GM21576 (cell line): Measurements from ENCODE around the gene SLC2A10.

ENCODE experiments used
- ATAC-seq: cut with Tn5 transposase; IDR thresholded peaks from one replicate; pipeline ENCODE4 v1.9.1; 2021; ENCODE audit warnings: mild to moderate bottlenecking, moderate library complexity; ENCODE audit not compliant: unreplicated experiment

Gene SLC2A10

GRCh38 chr20:46761566-46761965 lies 52.1 kb downstream of the SLC2A10 start:
- no peak for ATAC-seq

- no peak for ATAC-seq
These were observed 54.6 kb downstream of the SLC2A10 start for GRCh38 chr20:46764068-46764467.

- ATAC-seq = no peak
These were observed 56.2 kb downstream of the SLC2A10 start for GRCh38 chr20:46765506-46766120.

GRCh38 chr20:46767127-46767761 lies 57.8 kb downstream of the SLC2A10 start:
- ATAC-seq = no peak

- ATAC-seq = no peak
These were observed 61.1 kb downstream of the SLC2A10 start for GRCh38 chr20:46770330-46771194.

- no peak for ATAC-seq
These were observed 61.7 kb downstream of the SLC2A10 start for GRCh38 chr20:46771195-46771588.

- ATAC-seq = no peak
These were observed 63.5 kb downstream of the SLC2A10 start for GRCh38 chr20:46772901-46773300.

GRCh38 chr20:46773680-46774079 lies 64.2 kb downstream of the SLC2A10 start:
- ATAC-seq = no peak

- no peak for ATAC-seq
These were observed 64.8 kb downstream of the SLC2A10 start for GRCh38 chr20:46774236-46774635.

- no peak for ATAC-seq
These were observed 65.6 kb downstream of the SLC2A10 start for GRCh38 chr20:46774943-46775560.

- ATAC-seq = no peak
These were observed 66.4 kb downstream of the SLC2A10 start for GRCh38 chr20:46775806-46776205.

- ATAC-seq = no peak
These were observed 67.9 kb downstream of the SLC2A10 start for GRCh38 chr20:46777331-46777730.

- ATAC-seq = no peak
These were observed 70.4 kb downstream of the SLC2A10 start for GRCh38 chr20:46779831-46780230.

GRCh38 chr20:46784436-46785127 lies 75.1 kb downstream of the SLC2A10 start:
- no peak for ATAC-seq
